ENCODE results near the gene INSC. TPM values are rescaled to one million over a fixed set of nuclear protein-coding genes. Genes with fewer than 3 reads are reported as not detected.
A peak's percentile ranks its signal among the peaks of the same experiment; 100 is the strongest.

INSC gene
- total and polyA plus RNA-seq, 10 donors = 0.04 to 1.8 (median 0.29) TPM; not detected in 2

DNA sequence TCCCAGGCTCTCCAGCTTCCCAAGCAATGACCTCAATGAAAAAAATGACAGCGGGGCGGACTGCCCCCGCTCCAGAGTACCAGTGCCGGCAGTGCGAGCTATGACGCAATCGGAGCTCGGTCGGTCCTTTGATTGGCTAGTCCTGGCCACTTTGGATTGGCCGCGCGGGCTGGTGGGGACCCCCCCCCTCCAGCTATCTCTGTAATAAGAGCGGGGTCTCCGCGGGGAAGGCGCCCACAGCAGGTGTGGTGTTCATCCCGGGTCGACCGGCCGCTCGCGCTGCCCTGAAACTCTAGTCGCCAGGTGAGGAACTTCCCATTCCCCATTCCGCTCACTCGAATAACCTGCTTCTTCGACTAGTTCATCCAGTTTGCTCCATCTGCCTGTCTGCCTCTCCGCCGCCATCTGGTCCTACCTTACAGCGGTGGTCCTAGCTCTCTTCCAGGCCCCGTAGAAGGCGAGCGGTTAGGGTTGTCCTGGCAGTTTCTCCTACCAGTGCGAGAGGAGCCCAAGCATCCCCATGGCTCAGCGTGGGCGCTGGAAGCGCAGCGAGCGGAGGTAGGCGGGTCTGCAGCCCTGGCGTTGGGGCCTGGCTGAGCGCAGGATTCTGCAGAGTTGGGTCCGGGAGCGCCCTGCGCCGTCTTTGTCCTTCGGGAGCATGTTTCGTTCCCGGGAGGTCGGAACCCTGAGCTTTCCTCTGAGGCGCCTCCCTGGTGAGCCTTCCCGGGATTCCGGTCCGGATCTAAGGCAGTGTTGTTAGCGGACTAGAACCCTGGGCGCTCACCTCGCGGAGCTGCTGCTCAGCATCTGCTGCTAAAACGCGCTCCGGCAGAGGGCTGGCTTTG, 41.1 kb upstream of the INSC start, which contains the start of gene CALCB:
Gene CALCB, plus strand, starts transcription at position 233 of the 845 bp plus-strand sequence. CDS start 1,126 bp downstream, outside the sequence.
- no peaks in the 10 kb centered on the region for H3K36me3 ChIP-seq
- peaks cover 2 to 55% (median 32%) of the 10 kb centered on the region in 7 donors for H3K27me3 ChIP-seq (replicated peaks in 1 of 7)
- 4 to 10% (median 5%) methylated on average over 26 to 60 of the region's 60 CpGs for WGBS, 5 donors
- H3K4me1 ChIP-seq = peaks cover 9 to 23% (median 19%) of the 10 kb centered on the region in 6 donors
- peaks cover 0 to 25% (median 13%) of the 10 kb centered on the region in 8 donors for H3K9me3 ChIP-seq
- no peak for DNase-seq
- TF ChIP-seq, protein P1, sequence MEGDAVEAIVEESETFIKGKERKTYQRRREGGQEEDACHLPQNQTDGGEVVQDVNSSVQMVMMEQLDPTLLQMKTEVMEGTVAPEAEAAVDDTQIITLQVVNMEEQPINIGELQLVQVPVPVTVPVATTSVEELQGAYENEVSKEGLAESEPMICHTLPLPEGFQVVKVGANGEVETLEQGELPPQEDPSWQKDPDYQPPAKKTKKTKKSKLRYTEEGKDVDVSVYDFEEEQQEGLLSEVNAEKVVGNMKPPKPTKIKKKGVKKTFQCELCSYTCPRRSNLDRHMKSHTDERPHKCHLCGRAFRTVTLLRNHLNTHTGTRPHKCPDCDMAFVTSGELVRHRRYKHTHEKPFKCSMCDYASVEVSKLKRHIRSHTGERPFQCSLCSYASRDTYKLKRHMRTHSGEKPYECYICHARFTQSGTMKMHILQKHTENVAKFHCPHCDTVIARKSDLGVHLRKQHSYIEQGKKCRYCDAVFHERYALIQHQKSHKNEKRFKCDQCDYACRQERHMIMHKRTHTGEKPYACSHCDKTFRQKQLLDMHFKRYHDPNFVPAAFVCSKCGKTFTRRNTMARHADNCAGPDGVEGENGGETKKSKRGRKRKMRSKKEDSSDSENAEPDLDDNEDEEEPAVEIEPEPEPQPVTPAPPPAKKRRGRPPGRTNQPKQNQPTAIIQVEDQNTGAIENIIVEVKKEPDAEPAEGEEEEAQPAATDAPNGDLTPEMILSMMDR (IDR thresholded peaks at IDR 0.05 in 8 of 11, conservative IDR thresholded peaks at IDR 0.05 in 3 of 11) = no peak
- TF ChIP-seq POLR2A (IDR thresholded peaks at IDR 0.05) (no peak), POLR2AphosphoS5 (IDR thresholded peaks at IDR 0.05) (no peak)
- intact Hi-C loops (cut with DNase I; ENCODE audit: low total_unique reads) = no loop called here
- H3K4me3 ChIP-seq = peak within 1 kb of the TSS; percentile 14 to 60 (median 31)
- no peak within 1 kb of the TSS for H3K27ac ChIP-seq

DNA sequence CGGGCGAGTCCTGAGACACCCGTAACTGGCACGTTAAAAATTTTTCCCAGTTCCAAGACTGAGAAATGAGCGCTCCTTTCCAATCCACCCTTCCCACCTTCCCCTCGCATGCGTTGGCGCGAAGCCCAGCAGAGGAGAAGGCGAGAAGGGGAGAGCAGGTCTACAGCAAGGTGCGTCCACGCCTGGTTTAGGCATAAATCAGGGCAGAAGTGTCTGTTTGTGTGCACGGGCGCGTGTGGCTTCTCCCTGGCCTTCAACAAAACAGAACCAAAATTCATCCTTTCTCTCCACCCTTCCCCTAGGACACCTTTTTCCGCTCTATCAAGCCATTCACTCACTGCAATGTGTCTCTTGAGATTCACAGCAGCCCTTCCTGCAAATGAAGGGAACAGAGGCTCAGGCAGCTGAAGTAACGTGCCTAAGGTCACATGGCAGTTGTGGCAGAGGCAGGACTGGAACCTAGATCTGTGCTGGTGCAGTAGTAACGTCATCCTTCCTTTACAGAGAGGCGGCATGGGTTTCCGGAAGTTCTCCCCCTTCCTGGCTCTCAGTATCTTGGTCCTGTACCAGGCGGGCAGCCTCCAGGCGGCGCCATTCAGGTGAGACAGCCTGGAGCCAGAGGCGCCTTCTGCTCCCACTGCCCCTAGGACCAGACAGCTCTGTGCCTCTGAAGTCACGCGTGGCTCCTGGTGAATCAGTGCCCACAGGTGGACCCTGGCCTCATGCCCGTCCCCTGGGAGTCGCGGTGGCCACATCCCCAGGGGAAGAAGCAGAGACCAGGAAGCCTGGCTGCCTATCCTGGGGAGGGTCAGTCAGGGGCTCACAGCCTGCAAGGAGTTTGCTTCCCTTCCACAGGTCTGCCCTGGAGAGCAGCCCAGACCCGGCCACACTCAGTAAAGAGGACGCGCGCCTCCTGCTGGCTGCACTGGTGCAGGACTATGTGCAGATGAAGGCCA, 40.2 kb upstream of the INSC start:
- H3K36me3 ChIP-seq = no peaks in the 10 kb centered on the region
- H3K9me3 ChIP-seq = peaks cover 0 to 16% (median 7%) of the 10 kb centered on the region in 8 donors
- intact Hi-C loops (cut with DNase I; ENCODE audit: low total_unique reads) = loop anchor here (5.0 kb wide), 1 partner anchor 167 kb away; no protein-coding TSS in a partner anchor
- H3K4me3 ChIP-seq = peak overlapping the region; percentile 14 to 60 (median 31)
- peaks cover 2 to 55% (median 32%) of the 10 kb centered on the region in 7 donors for H3K27me3 ChIP-seq (replicated peaks in 1 of 7)
- WGBS, 5 donors = 4 to 16% (median 5%) methylated on average over 22 to 33 of the region's 33 CpGs
- peaks cover 9 to 23% (median 19%) of the 10 kb centered on the region in 6 donors for H3K4me1 ChIP-seq
- DNase-seq = peak; percentile 93
- no peak overlapping the region for H3K27ac ChIP-seq
- TF ChIP-seq POLR2A (IDR thresholded peaks at IDR 0.05) (no peak), POLR2AphosphoS5 (IDR thresholded peaks at IDR 0.05) (no peak)
- TF ChIP-seq, protein P1 (IDR thresholded peaks at IDR 0.05 in 8 of 11, conservative IDR thresholded peaks at IDR 0.05 in 3 of 11) = peak; percentile 34 to 84 (median 66)

DNA sequence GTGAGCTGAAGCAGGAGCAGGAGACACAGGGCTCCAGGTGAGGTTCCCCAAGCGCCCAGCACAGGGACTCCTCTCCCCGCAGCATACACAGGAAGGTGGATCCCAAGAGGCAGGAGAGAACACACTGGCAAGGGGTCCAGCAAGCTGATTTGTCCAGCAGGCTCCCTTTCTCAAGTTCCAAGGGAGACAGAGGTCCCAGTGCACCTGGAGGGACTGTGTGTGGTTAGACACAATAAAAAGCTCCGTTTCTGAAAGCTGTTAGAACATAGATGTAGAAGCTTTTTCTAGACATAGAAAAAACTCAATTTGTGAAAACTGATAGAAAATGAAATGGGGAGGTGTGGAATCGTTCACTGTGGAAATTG, 39.6 kb upstream of the INSC start:
- no peak overlapping the region for H3K27ac ChIP-seq
- intact Hi-C loops (cut with DNase I; ENCODE audit: low total_unique reads) = loop anchor here (5.0 kb wide), 1 partner anchor 168 kb away; no protein-coding TSS in a partner anchor

More for the DNA sequence above, 39.6 kb upstream of the INSC start:
- Histone ChIP-seq H3K36me3 (no peaks in the 10 kb centered on the region), H3K9me3 (peaks cover 0 to 9% (median under 1%) of the 10 kb centered on the region in 8 donors), H3K4me1 (peaks cover 9 to 23% (median 19%) of the 10 kb centered on the region in 6 donors), H3K27me3 (replicated peaks in 1 of 7) (peaks cover 2 to 55% (median 32%) of the 10 kb centered on the region in 7 donors), H3K4me3 (peak overlapping the region in 2 of 8 donors; percentile 15 to 60)
- TF ChIP-seq, protein P1 (IDR thresholded peaks at IDR 0.05 in 8 of 11, conservative IDR thresholded peaks at IDR 0.05 in 3 of 11) = peak in 3 of 11 experiments; percentile 8 to 50 (median 29)
- TF ChIP-seq POLR2AphosphoS5 (IDR thresholded peaks at IDR 0.05) (no peak), POLR2A (IDR thresholded peaks at IDR 0.05) (no peak)
- no peak for DNase-seq
- 39 to 46% (median 42%) methylated on average over 4 of the region's 4 CpGs for WGBS, 5 donors

Measured in spleen (tissue), 11 donors.